Liver (tissue), 9 donors: ENCODE results near the gene ASPHD1. TPM values are rescaled to one million over a fixed set of nuclear protein-coding genes. Genes with fewer than 3 reads are reported as not detected.
"Not testable (repeated sequence)": the region's sequence is repeated elsewhere in the genome, so short reads cannot be mapped to it uniquely, and the experiment has no call there.

Experiments used
- DNase-seq: peaks from one replicate; pipeline ENCODE4 v3.0.0-alpha.2; 2017; ENCODE audit warnings: low spot score
- H3K27ac ChIP-seq, 2 donors: one replicate each; pipeline ENCODE4 v1.7.0; 2013; ENCODE audit warnings: inconsistent platforms in 2 of 2, low read length in 2 of 2, control low read depth in 1 of 2, low read depth in 1 of 2, mild to moderate bottlenecking in 1 of 2
- H3K27me3 ChIP-seq, 4 donors: one replicate each; pipeline versions ENCODE4 v1.6.1 to v1.7.0; 2013; ENCODE audit warnings: low read length in 3 of 4, inconsistent platforms in 1 of 4, mild to moderate bottlenecking in 1 of 4, moderate library complexity in 1 of 4; ENCODE audit not compliant: control insufficient read depth in 4 of 4, insufficient read depth in 4 of 4
- H3K36me3 ChIP-seq, 4 donors: one replicate each; pipeline versions ENCODE4 v1.6.1 to v1.7.0; 2013; ENCODE audit warnings: low read length in 3 of 4, mild to moderate bottlenecking in 3 of 4, low read depth in 1 of 4, moderate library complexity in 1 of 4; ENCODE audit not compliant: control insufficient read depth in 4 of 4, insufficient read depth in 3 of 4
- H3K4me1 ChIP-seq, 4 donors: one replicate each; pipeline versions ENCODE4 v1.6.1 to v1.7.0; 2013; ENCODE audit warnings: low read length in 3 of 4, mild to moderate bottlenecking in 3 of 4, moderate library complexity in 1 of 4; ENCODE audit not compliant: control insufficient read depth in 4 of 4, insufficient read depth in 4 of 4
- H3K4me3 ChIP-seq, 3 donors: one replicate each; pipeline versions ENCODE4 v1.6.1 to v1.7.0; 2013; ENCODE audit warnings: low read length in 3 of 3, control low read depth in 1 of 3, low read depth in 1 of 3, mild to moderate bottlenecking in 1 of 3
- H3K9ac ChIP-seq, 2 donors: one replicate each; pipeline ENCODE4 v1.7.0; 2013; ENCODE audit warnings: low read length in 2 of 2, mild to moderate bottlenecking in 2 of 2, moderate library complexity in 2 of 2, control low read depth in 1 of 2, low read depth in 1 of 2
- H3K9me3 ChIP-seq, 4 donors: one replicate each; pipeline versions ENCODE4 v1.6.1 to v1.7.0; 2013; ENCODE audit warnings: low read length in 3 of 4; ENCODE audit not compliant: control insufficient read depth in 4 of 4
- ATF3 ChIP-seq: IDR thresholded peaks from 2 replicates; pipeline ENCODE4 v1.6.1; 2016; ENCODE audit warnings: antibody characterized with exemption
- FOXA1 ChIP-seq: IDR thresholded peaks from 2 replicates; pipeline ENCODE4 v1.6.1; 2016; ENCODE audit warnings: antibody characterized with exemption
- FOXA2 ChIP-seq: IDR thresholded peaks from 2 replicates; pipeline ENCODE4 v1.6.1; 2016; ENCODE audit warnings: antibody characterized with exemption
- GABPA ChIP-seq, 2 donors: IDR thresholded peaks in 1 of 2; conservative IDR thresholded peaks in 1 of 2; 2 replicates each; pipeline ENCODE4 v1.6.1; 2016; ENCODE audit warnings: antibody characterized with exemption in 2 of 2, mild to moderate bottlenecking in 1 of 2, moderate library complexity in 1 of 2
- JUND ChIP-seq, 2 donors: IDR thresholded peaks; 2 replicates each; pipeline ENCODE4 v1.6.1; 2016; ENCODE audit warnings: antibody characterized with exemption in 2 of 2
- MAX ChIP-seq: IDR thresholded peaks from 2 replicates; pipeline ENCODE4 v1.6.1; 2016; ENCODE audit warnings: antibody characterized with exemption
- NR2F2 ChIP-seq: IDR thresholded peaks from 2 replicates; pipeline ENCODE4 v1.6.1; 2016; ENCODE audit warnings: antibody characterized with exemption
- RAD21 ChIP-seq, 2 donors: IDR thresholded peaks; 2 replicates each; pipeline ENCODE4 v1.6.1; 2016; ENCODE audit warnings: antibody characterized with exemption in 2 of 2, mild to moderate bottlenecking in 2 of 2
- REST ChIP-seq: IDR thresholded peaks from 2 replicates; pipeline ENCODE4 v1.6.1; 2016; ENCODE audit warnings: antibody characterized with exemption, mild to moderate bottlenecking
- RXRA ChIP-seq, 2 donors: IDR thresholded peaks; 2 replicates each; pipeline ENCODE4 v1.6.1; 2017 to 2018; ENCODE audit warnings: antibody characterized with exemption in 2 of 2, mild to moderate bottlenecking in 1 of 2
- SP1 ChIP-seq: IDR thresholded peaks from 2 replicates; pipeline ENCODE4 v1.6.1; 2018; ENCODE audit warnings: antibody characterized with exemption, mild to moderate bottlenecking
- TAF1 ChIP-seq: conservative IDR thresholded peaks from 2 replicates; pipeline ENCODE4 v1.6.1; 2016; ENCODE audit warnings: antibody characterized with exemption, mild to moderate bottlenecking
- YY1 ChIP-seq: IDR thresholded peaks from 2 replicates; pipeline ENCODE4 v1.6.1; 2016; ENCODE audit warnings: antibody characterized with exemption, mild to moderate bottlenecking
- ZBTB33 ChIP-seq: IDR thresholded peaks from 2 replicates; pipeline ENCODE4 v1.6.1; 2016; ENCODE audit warnings: antibody characterized with exemption
- WGBS: extraction: QIAGEN DNeasy Blood & Tissue Kit; methylation state at CpG from one replicate; pipeline ENCODE4 v1.1.7; 2013; 5-methylcytosine and 5-hydroxymethylcytosine counted together
- polyA plus RNA-seq, 2 donors: library from polyadenylated mRNA; stranded (reverse) in 1 of 2; unstranded in 1 of 2; fragments of 200-250 nt in 1 of 2; fragments of >200 nt in 1 of 2; fragmentation: Nextera tagmentation in 1 of 2; extraction: Ambion mirVana in 1 of 2; gene quantifications; one replicate each; pipeline versions ENCODE4 v1.2.1 to v1.2.3, GENCODE V29; 2013 to 2015
- total RNA-seq, 2 donors: library from RNA; depleted of rRNA; stranded (reverse); fragments of >200 nt; gene quantifications; one replicate each; pipeline ENCODE4 v1.2.3, GENCODE V29; 2014
- donor health status: healthy.
- donor health status: healthy.
- donor health status: healthy.
- donor health status: healthy.
- donor health status: healthy.

The ASPHD1 gene
- total and polyA plus RNA-seq, 4 donors, result 0.25 to 0.28 TPM; not detected in 2

GRCh38 chr16:29927070-29927905 is 27.0 kb downstream of the ASPHD1 start:
- Histone ChIP-seq H3K36me3 (peaks cover 0 to 7% (median 2%) of the 10 kb centered on the region in 4 donors), H3K9ac (no peak overlapping the region), H3K27me3 (no peaks in the 10 kb centered on the region), H3K4me1 (peaks cover 7 to 19% (median 15%) of the 10 kb centered on the region in 4 donors), H3K27ac (peak overlapping the region in 1 of 2 donors; percentile 76), H3K4me3 (peak overlapping the region in 2 of 3 donors; percentile 96 to 99), H3K9me3 (no peaks in the 10 kb centered on the region)
- DNase-seq, result no peak
- TF ChIP-seq FOXA2, result no peak
- WGBS, result 70% methylated on average over 12 of the region's 12 CpGs

GRCh38 chr16:29931750-29932149 is 31.5 kb downstream of the ASPHD1 start:
- H3K4me1 ChIP-seq, H3K9me3 ChIP-seq, H3K9ac ChIP-seq, H3K27me3 ChIP-seq, H3K36me3 ChIP-seq, DNase-seq, H3K27ac ChIP-seq, H3K4me3 ChIP-seq: not testable (repeated sequence)
- 89% methylated on average over 2 of the region's 2 CpGs for WGBS

GRCh38 chr16:29940656-29941055 is 40.4 kb downstream of the ASPHD1 start:
- no peak for DNase-seq
- H3K9me3 ChIP-seq, result peaks cover 0 to 3% (median 0%) of the 10 kb centered on the region in 4 donors
- no peak for TF ChIP-seq JUND (IDR thresholded peaks at IDR 0.05)
- TF ChIP-seq RAD21 (IDR thresholded peaks at IDR 0.05), result no peak
- no peak for TF ChIP-seq FOXA2
- no peak for TF ChIP-seq YY1
- no peak for TF ChIP-seq RXRA (IDR thresholded peaks at IDR 0.05)
- no peak for TF ChIP-seq MAX
- no peak for TF ChIP-seq FOXA1
- no peak for TF ChIP-seq NR2F2
- no peak for TF ChIP-seq GABPA (IDR thresholded peaks at IDR 0.05 in 1 of 2, conservative IDR thresholded peaks at IDR 0.05 in 1 of 2)
- no peak for TF ChIP-seq ZBTB33
- TF ChIP-seq TAF1, result no peak
- TF ChIP-seq ATF3, result no peak
- TF ChIP-seq REST, result no peak
- no peak for TF ChIP-seq SP1
- H3K36me3 ChIP-seq, result no peaks in the 10 kb centered on the region
- no peaks in the 10 kb centered on the region for H3K27me3 ChIP-seq
- no peak overlapping the region for H3K9ac ChIP-seq
- H3K27ac ChIP-seq, result no peak overlapping the region
- WGBS, result 92% methylated on average over 4 of the region's 4 CpGs
- no peaks in the 10 kb centered on the region for H3K4me1 ChIP-seq
- no peak overlapping the region for H3K4me3 ChIP-seq
